ENCODE results near the gene VSTM2A. TPM values are rescaled to one million over a fixed set of nuclear protein-coding genes. Genes with fewer than 3 reads are reported as not detected.
"Not testable (repeated sequence)": the region's sequence is repeated elsewhere in the genome, so short reads cannot be mapped to it uniquely, and the experiment has no call there.

The VSTM2A gene
- total RNA-seq, result not detected

- peaks cover 33% of the 10 kb centered on the region for H3K27me3 Mint-ChIP-seq (ENCODE audit: low read depth)
- CTCF ChIA-PET, result no interaction called here
- no peak within 1 kb of the TSS for H3K27ac Mint-ChIP-seq
- DNase-seq, result no peak
- H3K4me1 Mint-ChIP-seq (ENCODE audit: low read depth), result no peaks in the 10 kb centered on the region
- POLR2A ChIA-PET, result no interaction called here
- no peak for ATAC-seq
- no peaks in the 10 kb centered on the region for H3K9me3 Mint-ChIP-seq (ENCODE audit: insufficient read depth)
- H3K4me3 Mint-ChIP-seq, result no peak within 1 kb of the TSS
- H3K36me3 Mint-ChIP-seq (ENCODE audit: low read depth), result no peaks in the 10 kb centered on the region
Measured at GRCh38 chr7:54541669-54542625, at the start of gene VSTM2A. TSS of gene VSTM2A (plus strand) at chr7:54542375. CDS start at chr7:54542731, 356 bp downstream.

GRCh38 chr7:54504531-54504930, 37.6 kb upstream of the VSTM2A start:
- H3K4me3 Mint-ChIP-seq; CTCF ChIA-PET; H3K36me3 Mint-ChIP-seq (ENCODE audit: low read depth); H3K27me3 Mint-ChIP-seq (ENCODE audit: low read depth); H3K27ac Mint-ChIP-seq; DNase-seq; H3K9me3 Mint-ChIP-seq (ENCODE audit: insufficient read depth); H3K4me1 Mint-ChIP-seq (ENCODE audit: low read depth); POLR2A ChIA-PET; ATAC-seq: not testable (repeated sequence)

- Mint-ChIP-seq H3K27me3 (ENCODE audit: low read depth) (no peaks in the 10 kb centered on the region), H3K4me1 (ENCODE audit: low read depth) (no peaks in the 10 kb centered on the region), H3K9me3 (ENCODE audit: insufficient read depth) (peaks cover 13% of the 10 kb centered on the region), H3K4me3 (no peak overlapping the region), H3K36me3 (ENCODE audit: low read depth) (no peaks in the 10 kb centered on the region), H3K27ac (no peak overlapping the region)
- DNase-seq (no peak), ATAC-seq (no peak)
- ChIA-PET POLR2A (no interaction called here), CTCF (no interaction called here)
Measured at GRCh38 chr7:54529568-54529967, 12.6 kb upstream of the VSTM2A start.

- ChIA-PET CTCF (no interaction called here), POLR2A (no interaction called here)
- DNase-seq (no peak), ATAC-seq (no peak)
- Mint-ChIP-seq H3K4me1 (ENCODE audit: low read depth) (no peaks in the 10 kb centered on the region), H3K4me3 (no peak overlapping the region), H3K27me3 (ENCODE audit: low read depth) (peaks cover 14% of the 10 kb centered on the region), H3K27ac (no peak overlapping the region), H3K36me3 (ENCODE audit: low read depth) (no peaks in the 10 kb centered on the region), H3K9me3 (ENCODE audit: insufficient read depth) (peaks cover 5% of the 10 kb centered on the region)
Measured at GRCh38 chr7:54538122-54538521, 4.1 kb upstream of the VSTM2A start.

- H3K9me3 Mint-ChIP-seq (ENCODE audit: insufficient read depth), result no peaks in the 10 kb centered on the region
- CTCF ChIA-PET, result no interaction called here
- no peak overlapping the region for H3K4me3 Mint-ChIP-seq
- H3K27me3 Mint-ChIP-seq (ENCODE audit: low read depth), result peaks cover 34% of the 10 kb centered on the region
- no peaks in the 10 kb centered on the region for H3K36me3 Mint-ChIP-seq (ENCODE audit: low read depth)
- ATAC-seq (no peak), DNase-seq (no peak)
- POLR2A ChIA-PET, result no interaction called here
- no peak overlapping the region for H3K27ac Mint-ChIP-seq
- H3K4me1 Mint-ChIP-seq (ENCODE audit: low read depth), result no peaks in the 10 kb centered on the region
Measured at GRCh38 chr7:54543051-54543488, 895 bp downstream of the VSTM2A start.

- Mint-ChIP-seq H3K9me3 (ENCODE audit: insufficient read depth) (no peaks in the 10 kb centered on the region), H3K27me3 (ENCODE audit: low read depth) (peaks cover 35% of the 10 kb centered on the region), H3K27ac (no peak overlapping the region), H3K4me1 (ENCODE audit: low read depth) (no peaks in the 10 kb centered on the region), H3K4me3 (no peak overlapping the region), H3K36me3 (ENCODE audit: low read depth) (no peaks in the 10 kb centered on the region)
- ATAC-seq (no peak), DNase-seq (no peak)
- ChIA-PET CTCF (no interaction called here), POLR2A (no interaction called here)
Measured at GRCh38 chr7:54544149-54544526, 2.0 kb downstream of the VSTM2A start.

- H3K27ac Mint-ChIP-seq, result no peak overlapping the region
- no peak overlapping the region for H3K4me3 Mint-ChIP-seq
- H3K36me3 Mint-ChIP-seq (ENCODE audit: low read depth), result no peaks in the 10 kb centered on the region
- no peaks in the 10 kb centered on the region for H3K9me3 Mint-ChIP-seq (ENCODE audit: insufficient read depth)
- ATAC-seq (no peak), DNase-seq (no peak)
- H3K27me3 Mint-ChIP-seq (ENCODE audit: low read depth), result peaks cover 35% of the 10 kb centered on the region
- no peaks in the 10 kb centered on the region for H3K4me1 Mint-ChIP-seq (ENCODE audit: low read depth)
- CTCF ChIA-PET, result no interaction called here
- POLR2A ChIA-PET, result no interaction called here
Measured at GRCh38 chr7:54544527-54545240, 2.5 kb downstream of the VSTM2A start.

- Mint-ChIP-seq H3K4me3 (no peak overlapping the region), H3K36me3 (ENCODE audit: low read depth) (no peaks in the 10 kb centered on the region), H3K27me3 (ENCODE audit: low read depth) (peaks cover 35% of the 10 kb centered on the region), H3K9me3 (ENCODE audit: insufficient read depth) (no peaks in the 10 kb centered on the region), H3K4me1 (ENCODE audit: low read depth) (no peaks in the 10 kb centered on the region), H3K27ac (no peak overlapping the region)
- ATAC-seq (no peak), DNase-seq (no peak)
- POLR2A ChIA-PET, result no interaction called here
- CTCF ChIA-PET, result no interaction called here
Measured at GRCh38 chr7:54545241-54545563, 3.0 kb downstream of the VSTM2A start.

GRCh38 chr7:54546081-54546985, 4.2 kb downstream of the VSTM2A start:
- H3K27ac Mint-ChIP-seq, result no peak overlapping the region
- H3K36me3 Mint-ChIP-seq (ENCODE audit: low read depth), result no peaks in the 10 kb centered on the region
- ChIA-PET CTCF (no interaction called here), POLR2A (no interaction called here)
- no peak overlapping the region for H3K4me3 Mint-ChIP-seq
- H3K4me1 Mint-ChIP-seq (ENCODE audit: low read depth), result no peaks in the 10 kb centered on the region
- no peaks in the 10 kb centered on the region for H3K9me3 Mint-ChIP-seq (ENCODE audit: insufficient read depth)
- DNase-seq, result no peak
- peak; percentile 49 for ATAC-seq
- H3K27me3 Mint-ChIP-seq (ENCODE audit: low read depth), result peaks cover 34% of the 10 kb centered on the region

GRCh38 chr7:54546986-54547314, 4.8 kb downstream of the VSTM2A start:
- Mint-ChIP-seq H3K27me3 (ENCODE audit: low read depth) (peaks cover 28% of the 10 kb centered on the region), H3K4me3 (no peak overlapping the region), H3K9me3 (ENCODE audit: insufficient read depth) (no peaks in the 10 kb centered on the region), H3K4me1 (ENCODE audit: low read depth) (no peaks in the 10 kb centered on the region), H3K36me3 (ENCODE audit: low read depth) (no peaks in the 10 kb centered on the region), H3K27ac (no peak overlapping the region)
- ATAC-seq (no peak), DNase-seq (no peak)
- ChIA-PET POLR2A (no interaction called here), CTCF (no interaction called here)

GRCh38 chr7:54550471-54550870, 8.3 kb downstream of the VSTM2A start:
- no peaks in the 10 kb centered on the region for H3K4me1 Mint-ChIP-seq (ENCODE audit: low read depth)

GRCh38 chr7:54556121-54556520, 13.9 kb downstream of the VSTM2A start:
- DNase-seq (no peak), ATAC-seq (no peak)
- Mint-ChIP-seq H3K27ac (no peak overlapping the region), H3K9me3 (ENCODE audit: insufficient read depth) (no peaks in the 10 kb centered on the region), H3K4me3 (no peak overlapping the region), H3K27me3 (ENCODE audit: low read depth) (no peaks in the 10 kb centered on the region), H3K36me3 (ENCODE audit: low read depth) (no peaks in the 10 kb centered on the region), H3K4me1 (ENCODE audit: low read depth) (no peaks in the 10 kb centered on the region)
- CTCF ChIA-PET, result no interaction called here
- POLR2A ChIA-PET, result no interaction called here

More at GRCh38 chr7:54550471-54550870, 8.3 kb downstream of the VSTM2A start:
- Mint-ChIP-seq H3K9me3 (ENCODE audit: insufficient read depth) (no peaks in the 10 kb centered on the region), H3K36me3 (ENCODE audit: low read depth) (no peaks in the 10 kb centered on the region), H3K27ac (no peak overlapping the region), H3K4me3 (no peak overlapping the region), H3K27me3 (ENCODE audit: low read depth) (peaks cover 7% of the 10 kb centered on the region)
- CTCF ChIA-PET, result no interaction called here
- DNase-seq, result no peak
- POLR2A ChIA-PET, result interaction anchor here (0.7 kb wide), 1 partner anchor 145 kb away, joined by 3 read pairs; no protein-coding TSS in a partner anchor
- ATAC-seq, result no peak

All from activated CD8-positive, alpha-beta T cell treated with anti-CD3 and anti-CD28 coated beads, Interleukin-2, amount 10 ng/mL, durations not matched to agents 7 days and 5 days (primary cell).